ENCODE data around the gene GALNT18.

The GALNT18 gene

DNA sequence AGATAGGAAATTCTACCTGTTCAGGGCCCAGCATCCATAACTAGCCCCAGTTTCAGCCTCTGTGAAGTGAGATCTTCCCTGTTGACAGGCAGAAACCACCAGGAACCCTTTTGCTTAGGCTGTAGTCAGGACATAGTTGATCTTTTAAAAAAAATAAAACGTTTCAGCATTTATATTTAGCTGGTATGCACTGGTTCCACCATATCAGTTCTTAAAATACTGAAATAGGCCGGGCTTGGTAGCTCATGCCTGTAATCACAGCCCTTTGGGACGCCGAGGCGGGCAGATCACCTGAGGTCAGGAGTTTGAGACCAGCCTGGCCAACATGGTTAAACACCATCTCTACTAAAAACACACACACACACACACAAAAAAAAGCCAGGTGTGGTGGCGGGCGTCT, 35.3 kb downstream of the GALNT18 start:
- DNase-seq (ENCODE audit: low spot score) = no peak

DNA sequence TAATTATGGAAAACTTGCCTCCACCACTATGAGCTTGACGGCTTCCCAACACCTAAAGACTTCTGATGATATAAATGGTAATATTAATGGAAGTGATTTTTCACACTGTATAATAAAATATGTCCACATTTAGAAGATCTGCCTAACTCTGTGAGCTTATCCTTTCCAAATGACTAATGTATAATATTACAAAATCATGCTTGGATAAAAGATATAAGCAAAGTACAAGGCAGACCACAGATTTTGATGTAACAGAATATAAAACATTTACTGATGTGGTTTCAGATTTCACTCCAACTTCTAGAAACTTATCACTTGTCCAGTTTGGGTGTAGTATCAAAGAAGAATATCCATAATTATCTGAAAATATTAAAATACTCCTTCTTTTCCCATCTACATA, 36.9 kb downstream of the GALNT18 start:
- no peak for DNase-seq (ENCODE audit: low spot score)

DNA sequence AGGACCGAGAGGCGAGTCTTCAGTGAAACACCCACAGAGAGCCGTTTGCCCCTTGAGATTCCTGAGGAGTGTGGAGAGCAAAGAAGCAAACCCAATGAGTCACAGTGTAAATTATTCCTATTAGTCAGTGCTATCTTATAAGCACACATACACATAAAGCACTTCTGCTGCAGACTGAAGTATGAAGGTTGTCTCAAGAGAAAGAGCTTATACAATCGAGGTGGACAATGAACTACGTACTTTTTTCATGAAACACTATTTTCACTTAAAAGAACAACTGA, 37.3 kb downstream of the GALNT18 start:
- DNase-seq (ENCODE audit: low spot score) = peak; percentile 67

DNA sequence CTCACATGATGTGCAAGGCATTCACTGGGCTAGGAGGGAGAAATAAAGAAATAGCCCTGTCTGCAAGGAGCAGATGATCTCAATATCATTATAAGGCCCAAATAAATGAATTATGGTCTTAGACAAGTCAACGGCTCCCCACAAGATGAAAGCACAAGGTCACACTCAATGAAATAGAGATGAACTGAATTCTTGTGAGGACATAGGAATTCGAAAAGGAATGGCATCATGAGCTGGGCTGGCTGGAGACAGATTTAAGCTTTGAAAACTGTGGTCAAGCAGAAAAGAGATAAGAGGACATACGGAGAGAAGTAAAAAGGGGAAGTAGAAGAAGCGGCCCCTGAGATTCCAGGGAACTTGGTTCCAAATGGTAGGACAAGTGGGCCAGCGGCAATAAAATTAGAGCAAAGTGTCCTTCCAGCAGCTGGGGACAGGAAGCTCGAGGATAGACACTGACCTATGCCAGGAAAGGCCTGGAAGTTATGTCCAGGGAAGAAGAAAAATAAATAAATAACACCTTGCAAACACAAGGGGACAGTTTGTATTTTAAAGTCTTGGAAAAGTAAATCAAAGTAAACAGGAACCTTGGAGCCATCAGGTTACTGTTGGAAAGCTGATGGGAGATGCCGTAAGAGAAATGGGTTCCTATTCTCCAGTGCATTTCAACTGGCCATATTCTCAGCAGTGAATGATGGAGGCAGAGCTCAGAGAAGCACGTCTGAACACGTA, 37.8 kb downstream of the GALNT18 start:
- no peak for DNase-seq (ENCODE audit: low spot score)

DNA sequence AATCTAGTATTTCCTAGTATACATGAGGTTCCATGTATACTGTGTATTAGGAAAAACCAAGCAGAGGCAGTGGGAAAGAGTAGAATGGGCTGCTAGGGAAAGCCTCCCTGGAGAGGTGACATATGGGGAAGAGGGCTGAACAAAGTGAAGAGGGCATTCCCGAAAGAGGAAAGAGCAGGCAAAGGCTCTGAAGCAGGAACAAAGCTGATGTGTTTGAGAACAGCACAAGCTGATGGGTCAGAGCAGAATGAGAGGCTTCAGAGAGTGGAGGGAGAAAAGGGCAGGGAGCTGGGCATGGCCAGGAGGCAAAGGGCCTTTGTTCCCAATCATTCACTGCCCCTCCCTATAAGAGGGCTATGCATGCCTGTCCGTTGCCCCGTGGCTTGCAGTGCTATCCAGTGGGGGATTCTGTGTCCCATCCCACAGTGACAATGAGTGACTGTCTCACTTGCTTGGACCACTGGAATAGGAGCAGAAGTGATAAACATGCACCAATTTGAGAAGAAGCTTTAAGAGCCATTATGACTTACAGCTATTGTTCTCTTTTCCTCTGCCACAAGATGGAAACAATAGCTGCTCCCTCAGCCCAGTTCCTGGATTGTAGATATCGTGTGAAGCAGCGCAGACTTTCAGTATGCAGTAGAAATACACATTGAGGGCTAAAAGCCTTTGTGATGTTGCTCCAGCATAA, 39.6 kb downstream of the GALNT18 start:
- DNase-seq (ENCODE audit: low spot score) = peak; percentile 72

DNA sequence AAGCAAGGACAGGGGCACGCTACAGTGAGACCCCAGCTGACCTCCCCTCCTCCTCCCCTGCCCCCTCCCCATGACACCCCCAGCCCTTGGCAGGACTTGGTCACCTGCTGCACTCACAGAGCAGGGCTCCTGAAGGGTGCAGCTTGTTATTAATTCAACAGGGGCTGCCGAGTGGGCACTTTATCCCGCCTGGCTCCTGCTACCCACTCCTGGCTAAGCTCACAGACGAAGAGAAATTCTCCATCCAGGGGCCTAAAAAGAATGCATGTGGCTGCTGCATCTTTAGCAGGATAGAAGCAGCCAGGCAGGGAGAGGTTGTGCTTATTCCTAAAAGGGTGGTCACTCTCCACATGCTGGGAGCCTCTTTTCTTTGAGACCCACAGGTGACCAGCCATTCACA, 40.3 kb downstream of the GALNT18 start:
- DNase-seq (ENCODE audit: low spot score) = no peak

DNA sequence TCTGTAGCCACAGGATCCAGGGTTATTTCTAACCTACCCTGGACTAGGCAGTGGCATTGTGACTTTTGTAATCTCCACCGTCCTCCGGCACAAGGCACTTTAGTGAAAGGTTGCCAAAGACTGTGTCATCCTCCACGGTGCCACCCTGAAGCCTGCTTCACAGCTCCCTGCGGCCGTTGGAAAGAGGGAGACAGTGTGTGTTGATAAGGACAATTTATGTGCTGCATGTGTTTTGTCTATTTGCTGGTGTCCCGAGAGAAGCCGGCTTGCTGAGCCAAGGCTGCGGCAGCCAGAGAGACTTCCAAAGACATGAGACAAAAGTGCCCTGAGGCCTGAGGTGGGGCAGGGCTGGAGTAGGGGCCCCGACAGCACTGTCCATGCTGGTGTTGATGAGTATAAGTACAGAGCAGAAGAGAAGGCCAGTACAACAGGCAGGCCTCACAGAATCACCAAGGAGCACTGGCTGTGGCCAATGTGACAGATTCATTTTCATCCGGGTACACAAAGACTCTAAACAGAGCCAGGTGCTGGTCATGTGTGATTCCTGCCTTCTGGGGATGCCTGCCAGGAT, 40.9 kb downstream of the GALNT18 start:
- no peak for DNase-seq (ENCODE audit: low spot score)

DNA sequence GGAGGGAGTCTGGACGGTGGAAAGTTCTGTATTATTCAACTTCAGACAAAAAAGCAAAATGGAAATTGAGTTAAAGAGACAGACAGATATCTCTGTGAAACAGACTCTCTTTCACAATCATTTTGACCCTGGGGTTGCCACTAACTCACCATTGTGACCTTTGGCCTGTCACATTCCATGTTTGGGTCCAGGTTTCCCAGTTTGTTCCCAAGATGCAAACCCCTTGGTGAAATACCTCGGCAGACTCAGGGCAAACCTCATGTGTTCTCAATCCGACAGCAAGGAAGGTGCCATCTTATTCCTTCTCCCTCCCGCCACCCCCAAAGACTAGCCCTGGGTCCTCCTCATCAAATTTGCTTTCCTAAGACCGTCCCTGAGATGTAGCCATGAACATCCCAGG, 41.8 kb downstream of the GALNT18 start:
- DNase-seq (ENCODE audit: low spot score) = no peak

DNA sequence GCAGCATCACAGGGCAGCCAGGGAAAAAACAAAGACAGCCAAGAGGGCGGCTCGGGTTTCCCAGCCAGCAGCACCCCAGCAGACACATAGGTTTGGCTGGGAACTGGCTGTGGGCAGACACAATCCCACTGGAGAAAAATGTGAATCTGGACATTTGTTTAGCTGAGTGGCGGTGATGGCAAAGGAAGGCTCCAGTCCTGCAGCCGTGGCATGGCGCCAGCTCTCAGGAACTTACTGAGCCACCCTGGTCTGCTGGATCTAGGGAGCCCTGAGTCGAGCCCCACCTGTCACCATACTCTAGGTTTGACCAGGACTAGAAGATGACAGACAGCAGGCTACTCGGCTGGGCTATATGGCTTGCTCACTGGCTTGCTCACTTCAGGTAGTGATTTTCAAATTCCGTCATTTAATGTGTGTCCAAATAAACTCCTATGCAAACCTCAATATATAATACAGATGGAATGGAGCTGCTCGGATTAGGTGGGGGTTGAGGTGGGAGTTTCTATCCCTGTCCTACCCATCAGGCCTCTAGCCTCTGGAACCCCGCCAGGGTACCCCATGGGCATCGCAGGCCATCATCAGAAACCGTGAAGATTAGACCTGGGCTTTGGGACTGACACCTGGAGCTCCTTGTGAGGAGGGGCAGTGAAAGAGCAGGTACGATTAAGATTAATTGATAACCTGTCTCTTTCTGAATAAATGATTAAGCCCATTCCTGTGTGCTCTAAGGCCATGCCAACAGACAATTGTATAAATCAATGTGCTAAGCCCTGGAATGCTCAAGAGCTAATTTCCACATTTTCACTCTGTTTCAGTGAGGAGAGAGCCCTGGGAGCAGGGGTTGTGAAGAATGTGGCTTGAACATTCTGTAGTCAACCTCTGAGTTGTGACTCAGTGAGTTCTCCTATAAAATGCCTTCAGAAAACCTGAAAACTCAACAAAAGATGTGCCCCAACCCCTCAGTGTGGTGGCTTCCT, 42.5 kb downstream of the GALNT18 start:
- no peak for DNase-seq (ENCODE audit: low spot score)

DNA sequence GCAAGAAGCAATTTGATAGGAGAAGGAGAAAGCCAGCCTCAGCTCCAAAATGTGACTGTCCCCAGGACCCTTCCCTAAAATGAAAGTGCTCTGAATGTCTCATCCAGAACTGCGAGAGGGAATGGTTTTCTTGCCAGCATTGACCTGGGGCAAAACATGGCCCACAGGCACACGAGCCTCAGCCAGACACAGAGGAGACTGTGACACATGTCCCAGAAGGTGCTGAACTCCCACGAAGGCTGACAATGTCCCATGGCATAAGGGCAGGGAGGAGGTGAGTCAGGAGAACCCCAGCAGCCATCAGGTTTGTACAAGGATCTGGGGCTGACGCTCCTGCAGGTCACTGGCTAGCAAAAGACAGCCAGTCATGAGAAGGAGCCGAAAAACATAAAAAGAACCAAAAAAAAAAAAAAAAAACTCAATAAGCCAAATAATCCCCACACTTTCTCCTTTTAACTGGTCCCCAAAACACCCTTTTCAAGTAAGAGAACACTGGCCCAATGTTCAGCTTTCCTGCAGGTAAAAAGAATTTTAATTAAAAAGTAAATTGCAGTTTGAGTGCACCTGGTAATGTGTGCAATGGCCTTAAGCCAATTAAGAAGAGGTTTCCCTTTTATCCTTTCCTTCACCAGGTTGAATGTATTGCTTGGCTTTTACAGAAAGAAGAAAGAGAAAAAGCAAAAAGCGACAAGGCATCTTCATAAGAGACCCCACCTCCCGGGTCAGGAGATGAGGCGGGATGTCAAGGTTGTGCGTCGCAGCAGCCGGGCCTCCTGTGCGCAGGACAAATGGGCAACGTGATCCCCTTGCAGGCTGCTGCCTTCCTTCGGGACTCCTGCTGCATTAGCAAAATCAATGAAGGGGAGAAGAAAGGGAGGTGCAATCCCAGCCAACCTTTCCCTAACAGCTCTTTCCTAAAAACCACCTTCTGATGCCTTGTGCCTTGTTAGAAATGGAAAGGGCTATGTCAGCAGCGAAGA, 43.6 kb downstream of the GALNT18 start:
- peak; percentile 28 for DNase-seq (ENCODE audit: low spot score)

DNA sequence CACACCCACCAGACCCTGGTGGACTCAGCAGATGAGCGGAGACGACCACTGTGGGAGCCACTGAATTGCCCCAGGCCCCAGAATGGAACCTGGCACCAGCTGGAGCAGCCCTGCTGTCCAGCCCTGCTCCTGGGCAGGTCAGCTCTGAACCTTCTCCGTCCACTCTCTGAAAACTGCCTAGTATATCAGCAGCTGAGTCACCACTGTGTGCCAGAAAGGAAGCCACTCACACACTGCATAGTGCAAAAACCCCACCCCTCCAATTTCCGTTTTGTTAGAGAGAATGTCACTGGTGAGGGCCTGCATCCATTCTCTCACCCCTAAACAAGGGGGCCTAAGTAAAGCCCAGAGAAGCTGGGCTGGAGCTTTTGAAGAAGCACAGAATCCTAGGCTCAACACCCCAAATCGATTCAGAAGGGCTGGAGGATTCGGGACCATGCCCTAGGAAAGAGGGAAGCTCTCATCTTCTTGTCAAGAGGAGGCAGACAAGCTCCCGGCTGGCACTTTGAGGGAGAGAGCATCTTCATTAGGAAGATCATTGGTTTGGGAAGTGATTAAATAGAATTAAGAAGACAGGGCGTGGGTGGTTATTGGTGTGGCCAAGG, 44.5 kb downstream of the GALNT18 start:
- peak; percentile 88 for DNase-seq (ENCODE audit: low spot score)

DNA sequence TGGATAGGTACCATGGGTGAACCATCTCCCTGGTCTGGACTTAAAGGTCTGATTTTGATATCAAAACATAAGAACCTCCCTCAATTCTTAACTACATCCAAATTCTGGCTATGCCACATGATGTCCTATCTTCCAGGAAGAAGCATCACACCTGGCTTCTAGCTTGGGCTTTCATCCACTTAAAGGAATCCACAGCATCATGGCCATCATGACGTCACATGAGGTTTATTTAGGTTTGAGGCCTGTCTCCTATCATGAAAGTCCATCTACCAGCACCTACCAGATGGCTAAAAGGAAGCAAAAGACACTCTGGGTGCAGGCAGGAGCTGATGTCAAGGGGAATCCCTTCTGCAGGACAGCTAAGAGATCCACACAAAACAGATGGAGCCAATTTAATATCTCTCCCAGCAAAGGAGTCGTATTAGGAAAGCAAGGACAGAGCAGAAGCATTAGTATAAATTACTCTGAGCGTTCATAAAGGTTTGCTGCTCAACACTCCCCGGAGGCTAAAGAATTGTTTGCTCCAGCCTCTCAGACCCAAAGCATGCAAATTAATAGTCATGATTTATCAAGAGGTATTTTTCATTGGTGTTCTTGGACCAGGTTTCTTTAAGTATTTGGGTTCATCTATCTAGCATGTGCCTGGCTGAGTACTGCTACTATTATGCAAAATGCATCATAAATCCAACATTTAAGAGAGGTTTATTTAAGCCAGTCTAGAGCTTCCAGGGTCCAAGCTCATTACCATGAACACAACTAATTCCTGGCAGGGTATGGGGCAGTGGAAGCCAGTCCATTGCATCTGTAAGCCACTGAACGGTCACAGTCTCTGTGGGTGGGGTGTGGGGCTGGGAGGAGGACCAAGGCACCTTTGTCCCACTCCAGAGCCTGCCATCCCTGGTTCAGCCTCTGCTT, 47.2 kb downstream of the GALNT18 start:
- no peak for DNase-seq (ENCODE audit: low spot score)

DNA sequence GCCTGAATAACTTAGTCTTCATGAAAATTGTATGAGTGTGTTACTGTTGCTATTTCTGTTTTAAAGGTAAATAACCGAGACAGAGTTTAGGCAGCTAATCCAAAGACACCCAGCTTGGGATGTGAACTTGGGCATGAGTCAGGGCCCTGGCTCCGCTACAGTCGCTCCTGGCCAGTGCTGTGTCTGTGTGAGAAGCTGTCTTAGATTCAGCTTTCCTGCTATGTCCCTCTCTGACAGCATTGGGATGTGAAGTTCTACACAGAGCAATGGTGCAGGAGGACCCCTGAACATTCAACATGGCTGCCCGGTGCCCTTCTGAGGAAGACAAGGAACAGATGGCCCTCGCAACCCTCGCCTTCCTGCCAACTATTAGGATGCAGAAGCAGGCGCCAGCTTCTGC, 49.4 kb downstream of the GALNT18 start:
- no peak for DNase-seq (ENCODE audit: low spot score)

DNA sequence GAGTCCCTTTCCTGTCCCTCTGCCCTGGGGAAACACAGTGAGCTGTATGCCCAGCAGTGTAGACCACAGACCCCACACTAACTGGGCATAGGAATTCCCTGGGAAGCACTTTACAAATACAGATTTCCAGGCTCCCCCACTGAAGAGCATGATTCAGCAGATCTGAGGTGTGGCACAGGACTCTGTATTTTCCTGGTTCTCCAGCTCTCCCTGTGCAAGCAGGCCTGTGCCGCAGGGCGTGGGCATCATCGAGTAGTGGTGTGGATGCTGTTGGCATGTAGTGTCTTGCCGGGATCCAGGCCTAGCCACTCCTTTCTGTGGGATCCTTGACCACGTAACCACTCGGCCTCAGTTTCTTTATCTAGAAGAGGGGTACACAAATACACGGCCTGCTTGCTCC, 49.9 kb downstream of the GALNT18 start:
- DNase-seq (ENCODE audit: low spot score) = no peak

DNA sequence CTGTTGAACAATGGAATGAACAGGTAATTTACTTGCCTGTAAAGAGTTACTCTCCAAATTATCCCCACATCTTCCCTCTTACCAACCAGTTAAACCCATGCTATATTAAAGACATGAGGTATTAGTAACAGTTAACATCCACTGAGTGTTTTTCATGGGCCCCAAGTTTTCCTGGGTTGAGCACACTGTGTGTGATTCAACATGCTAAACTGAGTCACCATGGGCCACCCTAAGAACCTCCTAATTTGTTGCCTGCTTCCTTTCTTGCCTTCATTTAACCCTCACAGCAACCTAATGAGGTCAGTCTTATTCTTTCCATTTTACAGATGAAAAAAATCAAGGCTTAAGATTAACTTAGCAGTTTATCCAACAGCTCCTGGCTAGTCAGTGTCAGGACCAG, 51.0 kb downstream of the GALNT18 start:
- no peak for DNase-seq (ENCODE audit: low spot score)

DNA sequence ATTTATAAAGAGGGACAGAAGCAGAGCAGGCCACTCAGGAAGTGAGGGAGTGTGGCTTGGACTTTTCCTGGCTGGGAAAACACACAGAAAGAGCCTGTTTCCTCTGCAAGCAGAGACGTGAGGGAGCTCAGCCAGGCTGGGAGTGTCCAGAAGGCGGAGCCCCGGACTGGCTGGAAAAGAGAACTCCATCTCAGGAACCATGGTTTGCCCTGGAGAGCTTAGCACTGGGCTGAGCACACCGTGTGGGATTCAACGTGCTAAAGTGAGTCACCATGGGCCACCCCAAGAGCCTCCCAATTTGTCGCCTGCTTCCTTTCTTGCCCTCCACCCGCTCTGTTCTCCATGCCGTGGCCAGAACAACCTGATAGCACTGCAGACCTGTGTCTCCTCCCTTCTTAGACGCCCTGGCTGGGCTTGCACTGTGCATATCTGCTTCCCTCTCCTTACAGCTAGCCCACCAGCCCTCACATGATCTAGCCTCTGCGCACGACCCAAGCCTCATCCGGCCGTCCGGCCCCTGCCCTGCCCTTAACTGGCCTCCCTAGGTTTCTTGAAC, 51.8 kb downstream of the GALNT18 start:
- peak; percentile 43 for DNase-seq (ENCODE audit: low spot score)

DNA sequence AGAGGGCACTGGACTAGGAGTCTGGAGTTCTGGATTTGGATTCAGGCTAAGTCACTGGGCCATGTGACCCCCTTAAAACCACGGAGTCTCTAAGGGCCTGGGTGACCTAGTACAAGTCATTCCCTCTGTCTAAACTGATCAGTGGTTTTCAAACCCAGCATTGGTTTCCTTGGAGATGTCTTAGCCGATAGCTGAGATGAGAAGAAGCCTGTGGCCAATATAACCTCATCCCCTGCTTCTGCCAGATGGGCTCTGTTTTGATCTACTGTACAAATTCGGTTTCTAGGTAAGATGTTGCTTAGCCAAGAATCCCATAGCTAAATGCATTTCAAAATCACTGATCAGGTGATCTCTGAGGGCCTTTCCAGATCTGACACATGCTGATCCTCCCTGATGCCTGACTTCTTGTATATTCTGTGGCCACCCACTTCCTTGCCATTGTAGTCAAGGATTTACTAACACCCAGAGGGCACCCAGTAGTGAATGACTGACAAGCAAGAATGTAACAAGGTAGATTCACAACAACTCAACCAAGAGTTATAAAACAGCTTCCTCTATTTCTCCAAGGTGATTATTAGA, 53.1 kb downstream of the GALNT18 start:
- DNase-seq (ENCODE audit: low spot score) = no peak

DNA sequence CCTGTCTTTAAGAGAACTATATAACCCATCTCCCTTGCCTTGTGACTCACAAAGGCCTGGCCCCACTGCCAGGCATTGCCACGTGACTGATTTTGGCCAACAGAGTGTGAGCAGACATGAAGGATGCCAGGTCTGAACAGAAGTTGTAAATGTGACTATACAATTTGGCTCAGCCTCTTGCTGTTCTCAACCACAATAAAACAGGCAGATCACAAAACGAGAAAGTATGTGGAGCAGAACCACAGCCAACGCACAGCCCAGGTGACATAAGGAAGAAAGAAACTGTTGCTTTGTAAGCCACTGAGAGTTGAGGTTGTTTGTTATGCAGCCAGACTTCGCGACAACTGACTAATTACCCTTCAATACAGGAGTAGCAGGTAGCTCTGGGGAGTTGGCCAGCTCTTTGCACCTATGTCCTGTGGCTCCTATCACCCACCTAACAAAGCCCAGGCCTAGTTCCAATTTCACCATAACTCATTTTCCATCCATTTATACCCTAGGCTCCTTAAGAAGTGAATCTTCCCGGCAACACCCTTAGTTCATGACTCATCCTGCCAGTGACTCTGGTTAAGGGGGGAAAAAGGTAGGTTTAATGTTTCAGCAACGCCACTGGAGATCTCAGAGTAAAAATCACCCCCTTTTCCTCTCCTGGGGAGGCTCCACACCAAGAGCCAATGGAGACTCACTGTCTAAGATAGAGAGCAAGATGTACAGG, 53.7 kb downstream of the GALNT18 start:
- DNase-seq (ENCODE audit: low spot score) = no peak

All from kidney capillary endothelial cell (primary cell).